ENCODE data around the gene PPFIA4.

DNA sequence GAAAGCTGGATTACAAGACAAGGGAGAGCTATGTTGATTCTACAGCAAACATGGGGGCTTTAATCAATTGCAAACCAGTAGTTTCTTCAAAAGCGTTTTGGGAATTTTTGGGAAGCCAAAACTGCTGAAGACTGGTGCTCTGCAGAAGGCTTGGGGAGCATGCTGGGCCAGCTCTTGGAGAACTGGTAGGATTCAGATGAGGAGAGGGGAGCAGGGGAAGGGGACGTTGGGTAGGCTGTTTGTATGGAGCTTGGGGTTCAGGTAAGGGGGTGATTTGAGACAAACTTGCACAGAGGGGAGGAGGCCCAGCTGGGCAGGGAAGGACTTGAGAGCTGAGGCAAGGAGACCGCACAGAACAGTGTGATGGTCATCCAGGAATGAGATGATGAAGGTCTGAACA, 62.1 kb downstream of the PPFIA4 start:
- TF ChIP-seq, protein P1, sequence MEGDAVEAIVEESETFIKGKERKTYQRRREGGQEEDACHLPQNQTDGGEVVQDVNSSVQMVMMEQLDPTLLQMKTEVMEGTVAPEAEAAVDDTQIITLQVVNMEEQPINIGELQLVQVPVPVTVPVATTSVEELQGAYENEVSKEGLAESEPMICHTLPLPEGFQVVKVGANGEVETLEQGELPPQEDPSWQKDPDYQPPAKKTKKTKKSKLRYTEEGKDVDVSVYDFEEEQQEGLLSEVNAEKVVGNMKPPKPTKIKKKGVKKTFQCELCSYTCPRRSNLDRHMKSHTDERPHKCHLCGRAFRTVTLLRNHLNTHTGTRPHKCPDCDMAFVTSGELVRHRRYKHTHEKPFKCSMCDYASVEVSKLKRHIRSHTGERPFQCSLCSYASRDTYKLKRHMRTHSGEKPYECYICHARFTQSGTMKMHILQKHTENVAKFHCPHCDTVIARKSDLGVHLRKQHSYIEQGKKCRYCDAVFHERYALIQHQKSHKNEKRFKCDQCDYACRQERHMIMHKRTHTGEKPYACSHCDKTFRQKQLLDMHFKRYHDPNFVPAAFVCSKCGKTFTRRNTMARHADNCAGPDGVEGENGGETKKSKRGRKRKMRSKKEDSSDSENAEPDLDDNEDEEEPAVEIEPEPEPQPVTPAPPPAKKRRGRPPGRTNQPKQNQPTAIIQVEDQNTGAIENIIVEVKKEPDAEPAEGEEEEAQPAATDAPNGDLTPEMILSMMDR (IDR thresholded peaks at IDR 0.05 in 8 of 11, conservative IDR thresholded peaks at IDR 0.05 in 3 of 11), result no peak
- TF ChIP-seq POLR2A (IDR thresholded peaks at IDR 0.05) (no peak), POLR2AphosphoS5 (IDR thresholded peaks at IDR 0.05) (no peak)

Data from spleen (tissue), 7 donors.